ENCODE data around the gene ECPAS.
"Not testable (repeated sequence)": the region's sequence is repeated elsewhere in the genome, so short reads cannot be mapped to it uniquely, and the experiment has no call there.

The ECPAS gene, protein sequence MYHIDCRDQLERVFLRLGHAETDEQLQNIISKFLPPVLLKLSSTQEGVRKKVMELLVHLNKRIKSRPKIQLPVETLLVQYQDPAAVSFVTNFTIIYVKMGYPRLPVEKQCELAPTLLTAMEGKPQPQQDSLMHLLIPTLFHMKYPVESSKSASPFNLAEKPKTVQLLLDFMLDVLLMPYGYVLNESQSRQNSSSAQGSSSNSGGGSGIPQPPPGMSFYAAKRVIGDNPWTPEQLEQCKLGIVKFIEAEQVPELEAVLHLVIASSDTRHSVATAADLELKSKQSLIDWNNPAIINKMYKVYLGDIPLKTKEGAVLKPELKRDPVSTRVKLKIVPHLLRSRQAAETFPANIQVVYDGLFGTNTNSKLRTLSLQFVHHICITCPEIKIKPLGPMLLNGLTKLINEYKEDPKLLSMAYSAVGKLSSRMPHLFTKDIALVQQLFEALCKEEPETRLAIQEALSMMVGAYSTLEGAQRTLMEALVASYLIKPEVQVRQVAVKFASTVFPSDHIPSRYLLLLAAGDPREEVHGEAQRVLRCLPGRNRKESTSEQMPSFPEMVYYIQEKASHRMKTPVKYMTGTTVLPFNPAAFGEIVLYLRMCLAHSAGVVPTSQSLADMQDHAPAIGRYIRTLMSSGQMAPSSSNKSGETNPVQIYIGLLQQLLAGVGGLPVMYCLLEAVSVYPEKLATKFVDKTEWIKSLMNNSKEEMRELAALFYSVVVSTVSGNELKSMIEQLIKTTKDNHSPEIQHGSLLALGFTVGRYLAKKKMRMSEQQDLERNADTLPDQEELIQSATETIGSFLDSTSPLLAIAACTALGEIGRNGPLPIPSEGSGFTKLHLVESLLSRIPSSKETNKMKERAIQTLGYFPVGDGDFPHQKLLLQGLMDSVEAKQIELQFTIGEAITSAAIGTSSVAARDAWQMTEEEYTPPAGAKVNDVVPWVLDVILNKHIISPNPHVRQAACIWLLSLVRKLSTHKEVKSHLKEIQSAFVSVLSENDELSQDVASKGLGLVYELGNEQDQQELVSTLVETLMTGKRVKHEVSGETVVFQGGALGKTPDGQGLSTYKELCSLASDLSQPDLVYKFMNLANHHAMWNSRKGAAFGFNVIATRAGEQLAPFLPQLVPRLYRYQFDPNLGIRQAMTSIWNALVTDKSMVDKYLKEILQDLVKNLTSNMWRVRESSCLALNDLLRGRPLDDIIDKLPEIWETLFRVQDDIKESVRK (N-terminal part only)

DNA sequence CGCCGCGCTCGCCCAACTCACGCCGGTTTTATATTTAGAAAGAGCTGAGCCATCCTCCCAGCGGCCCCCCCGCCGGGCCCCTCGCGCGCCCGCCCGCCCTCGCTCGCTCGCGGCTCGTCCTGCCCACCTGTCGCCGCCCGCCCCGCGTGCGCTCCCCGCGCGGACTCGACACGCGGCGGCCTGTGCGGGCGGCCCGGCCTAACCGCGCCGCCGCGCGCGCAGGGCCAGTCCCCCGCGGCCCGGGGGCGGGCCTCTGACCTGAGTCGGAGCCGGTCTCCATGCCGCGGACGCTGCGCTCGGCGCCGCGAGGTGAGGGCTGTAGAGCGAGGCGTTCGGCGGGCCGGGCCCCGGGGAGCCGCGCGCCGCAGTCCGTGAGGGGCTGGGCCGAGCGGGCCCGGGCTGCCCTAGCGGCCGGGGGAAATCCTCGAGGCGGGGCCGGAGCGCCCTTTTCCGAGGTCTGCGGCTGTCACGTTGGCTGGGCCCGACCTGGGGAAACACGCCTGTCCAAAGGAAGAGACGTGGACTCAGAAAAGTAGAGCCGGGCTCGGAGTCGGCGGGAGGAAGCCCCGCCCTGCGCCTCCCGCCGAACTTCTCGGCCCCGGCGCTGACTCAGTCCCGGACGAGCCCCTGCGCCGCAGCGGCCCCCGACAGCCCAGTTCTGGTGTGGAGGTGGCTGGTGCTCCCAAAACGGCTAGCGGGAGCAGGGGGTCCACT lies at the start of gene ECPAS:
Gene ECPAS, minus strand, starts transcription at position 526 of the 714 bp plus-strand sequence. CDS start 11,465 bp downstream, outside the sequence.
- peak; percentile 55 for DNase-seq (ENCODE audit: low spot score)

DNA sequence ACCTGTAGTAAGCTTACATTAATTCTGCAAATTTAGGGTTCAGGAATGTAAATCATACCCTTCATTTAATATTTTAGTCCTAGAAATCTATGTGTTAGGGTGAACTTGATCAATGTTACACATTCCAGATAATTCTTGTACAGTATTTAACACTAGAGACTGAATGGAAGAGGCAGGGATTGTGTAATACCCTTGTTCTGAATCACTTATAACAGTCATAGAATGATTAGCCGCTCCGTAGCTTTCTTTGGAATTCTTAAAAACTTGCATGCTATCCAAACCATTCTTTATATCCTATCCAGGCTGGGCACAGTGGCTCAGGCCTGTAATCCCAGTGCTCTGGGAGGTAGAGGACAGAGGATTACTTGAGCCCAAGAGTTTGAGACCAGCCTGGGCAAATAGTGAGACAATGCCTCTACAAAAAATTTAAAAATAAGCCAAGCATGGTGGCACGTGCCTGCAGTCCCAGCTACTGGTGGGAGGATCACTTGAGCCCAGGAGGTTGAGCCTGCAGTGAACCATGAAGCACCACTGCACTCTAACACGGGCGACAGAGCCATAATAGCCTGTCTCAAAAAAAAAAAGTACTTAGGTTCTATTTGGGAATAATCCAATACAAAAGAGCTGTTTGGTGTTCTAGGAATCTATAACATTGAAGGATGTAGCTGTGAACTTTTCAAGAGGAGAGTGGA lies 49.1 kb upstream of the ECPAS start:
- DNase-seq (ENCODE audit: low spot score), result no peak

DNA sequence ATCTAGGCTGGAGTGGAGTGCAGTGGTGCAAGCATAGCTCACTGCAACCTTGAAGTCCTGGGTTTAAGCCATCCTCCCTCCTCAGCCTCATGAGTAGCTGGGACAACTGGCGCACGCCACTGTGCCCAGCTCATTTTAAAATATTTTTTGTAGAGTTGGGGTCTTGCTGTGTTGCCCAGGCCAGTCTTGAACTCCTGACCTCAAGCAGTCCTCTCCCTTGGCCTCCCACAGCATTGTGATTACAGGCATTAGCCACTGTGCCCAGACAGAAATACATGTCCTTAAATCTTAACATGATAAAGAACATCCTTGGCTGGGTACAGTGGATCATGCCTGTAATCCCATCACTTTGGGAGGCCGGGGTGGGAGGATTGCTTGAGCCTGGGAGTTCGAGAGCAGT lies 47.5 kb upstream of the ECPAS start:
- no peak for DNase-seq (ENCODE audit: low spot score)

DNA sequence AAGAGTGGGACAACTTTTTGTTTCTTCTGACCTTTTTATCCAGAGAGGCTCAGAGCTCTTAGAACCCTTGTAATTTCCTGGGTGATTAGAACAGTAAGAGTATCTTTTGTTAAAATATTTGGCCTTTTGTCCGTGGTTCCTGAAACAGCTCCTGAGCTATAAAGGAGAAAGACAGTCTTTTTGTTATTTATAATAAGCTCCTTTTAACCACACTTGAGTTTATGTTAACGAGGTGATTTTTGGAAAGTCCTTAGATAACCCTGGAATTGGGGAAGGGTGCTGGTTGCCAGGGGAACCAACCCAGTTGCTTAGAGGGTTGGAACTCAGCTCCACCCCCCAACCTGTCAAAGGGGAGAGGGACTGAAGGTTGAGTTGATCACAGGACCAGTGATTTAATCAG lies 45.6 kb upstream of the ECPAS start:
- DNase-seq (ENCODE audit: low spot score), result no peak

DNA sequence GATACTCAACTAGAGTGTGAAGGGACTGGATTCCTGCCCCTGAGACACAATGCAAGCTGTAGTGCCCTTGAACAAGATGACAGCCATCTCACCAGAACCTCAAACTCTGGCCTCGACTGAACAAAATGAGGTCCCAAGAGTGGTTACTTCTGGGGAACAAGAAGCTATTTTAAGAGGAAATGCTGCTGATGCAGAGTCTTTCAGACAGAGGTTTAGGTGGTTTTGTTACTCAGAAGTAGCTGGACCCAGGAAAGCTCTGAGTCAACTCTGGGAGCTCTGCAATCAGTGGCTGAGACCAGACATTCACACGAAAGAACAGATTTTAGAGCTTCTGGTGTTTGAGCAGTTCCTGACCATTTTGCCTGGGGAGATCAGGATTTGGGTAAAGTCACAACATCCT lies 43.2 kb upstream of the ECPAS start:
- DNase-seq (ENCODE audit: low spot score), result no peak

DNA sequence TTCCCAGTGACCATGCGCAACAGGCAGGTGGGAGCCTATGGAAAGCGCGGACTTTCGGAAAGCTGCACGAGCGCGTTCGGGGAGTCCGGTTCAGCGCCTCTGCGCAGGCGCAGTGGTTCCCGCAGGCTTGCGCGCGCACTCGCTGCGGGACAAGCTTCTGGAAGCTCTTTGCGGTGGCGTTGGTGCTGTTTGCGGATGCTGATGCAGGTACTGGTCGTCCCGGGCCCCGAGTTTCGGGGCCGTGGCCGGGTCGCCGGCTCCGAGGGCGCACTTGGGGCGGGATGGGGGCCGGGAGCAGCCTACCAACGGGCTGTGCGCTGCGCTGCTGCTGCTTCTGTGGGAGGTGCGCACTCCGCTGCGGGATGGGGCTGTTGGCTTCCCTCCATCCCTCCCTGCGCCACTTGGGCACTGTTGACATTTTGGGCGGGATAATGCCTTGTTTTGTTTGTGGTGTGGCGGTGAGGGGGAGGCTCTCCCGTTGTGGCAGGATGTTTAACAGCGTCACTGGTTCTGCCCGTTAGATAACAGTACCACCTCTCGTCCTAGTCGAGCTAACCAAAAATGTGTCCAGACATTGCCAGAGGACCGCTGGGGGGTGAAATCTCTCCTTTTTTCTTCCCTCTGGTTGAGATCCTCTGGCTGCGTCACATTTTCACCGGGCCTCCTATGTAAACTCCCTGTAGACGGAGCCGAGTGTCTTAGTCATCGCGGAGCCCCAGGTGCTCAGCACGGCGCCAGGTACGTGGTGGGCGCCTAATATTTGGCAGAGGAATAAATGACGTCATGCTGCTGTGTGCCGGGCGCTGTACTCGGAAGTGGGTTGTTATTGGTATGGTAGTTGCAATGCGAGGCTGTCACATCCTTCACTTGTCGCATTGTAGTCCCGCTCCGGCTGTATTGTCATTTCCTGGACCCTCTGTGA lies 41.1 kb upstream of the ECPAS start, which contains the start of gene ZNF483:
Gene ZNF483, plus strand, starts transcription at position 124 of the 922 bp plus-strand sequence. CDS start 2,217 bp downstream, outside the sequence.
- DNase-seq (ENCODE audit: low spot score), result peak; percentile 83

DNA sequence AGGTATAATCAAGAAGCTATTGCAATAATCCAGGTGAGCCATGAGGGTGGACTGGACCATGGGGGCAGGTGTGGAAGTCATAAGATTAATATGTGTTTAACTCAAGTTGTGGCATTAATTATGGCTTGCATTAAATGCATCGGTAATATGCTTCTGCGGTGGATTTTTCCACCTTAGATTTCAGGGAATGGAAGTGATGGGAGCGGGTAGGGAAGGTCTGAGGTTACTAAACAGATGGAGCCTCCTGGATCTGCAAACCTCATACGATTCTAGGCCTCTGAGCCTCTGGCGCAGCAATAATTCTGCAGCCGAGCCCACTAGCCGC lies 40.5 kb upstream of the ECPAS start:
- no peak for DNase-seq (ENCODE audit: low spot score)

DNA sequence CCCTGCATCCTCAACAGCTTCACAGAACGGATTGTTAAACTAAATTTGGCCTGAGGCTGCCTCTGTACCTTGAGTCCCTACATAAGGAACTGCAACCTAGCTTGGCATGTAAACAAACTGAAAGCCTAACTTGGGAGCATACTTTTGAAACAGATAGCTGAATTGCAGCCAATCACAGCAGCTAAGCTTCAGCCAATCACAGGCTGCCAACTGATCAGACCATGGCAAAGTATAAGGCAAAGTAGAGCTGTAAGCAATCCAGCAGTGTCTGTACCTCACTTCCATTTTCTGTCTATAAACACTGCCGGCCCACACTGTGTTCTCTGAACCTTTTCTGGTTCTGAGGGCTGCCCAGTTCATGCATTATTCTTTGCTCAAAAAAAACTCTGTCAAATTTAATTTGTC lies 31.9 kb upstream of the ECPAS start:
- DNase-seq (ENCODE audit: low spot score), result no peak

DNA sequence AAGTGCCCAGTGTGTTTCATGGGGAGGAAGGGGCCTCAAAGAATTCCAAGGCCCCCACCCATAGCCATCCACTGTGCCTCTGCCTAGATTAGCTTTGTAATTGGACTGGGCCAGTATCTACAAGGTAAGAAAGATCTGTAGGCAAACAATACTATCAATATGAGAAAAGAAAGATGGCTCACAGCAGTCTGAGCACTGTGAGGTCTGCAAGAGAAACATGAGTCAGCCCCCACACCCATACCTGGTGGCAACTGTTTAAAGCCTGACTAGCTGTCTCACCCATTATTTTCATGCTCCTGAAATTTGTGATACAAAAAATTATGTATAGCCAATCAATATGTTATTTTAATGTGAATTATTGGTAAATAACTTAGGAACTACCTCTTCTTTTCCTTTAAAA lies 30.8 kb upstream of the ECPAS start:
- no peak for DNase-seq (ENCODE audit: low spot score)

DNA sequence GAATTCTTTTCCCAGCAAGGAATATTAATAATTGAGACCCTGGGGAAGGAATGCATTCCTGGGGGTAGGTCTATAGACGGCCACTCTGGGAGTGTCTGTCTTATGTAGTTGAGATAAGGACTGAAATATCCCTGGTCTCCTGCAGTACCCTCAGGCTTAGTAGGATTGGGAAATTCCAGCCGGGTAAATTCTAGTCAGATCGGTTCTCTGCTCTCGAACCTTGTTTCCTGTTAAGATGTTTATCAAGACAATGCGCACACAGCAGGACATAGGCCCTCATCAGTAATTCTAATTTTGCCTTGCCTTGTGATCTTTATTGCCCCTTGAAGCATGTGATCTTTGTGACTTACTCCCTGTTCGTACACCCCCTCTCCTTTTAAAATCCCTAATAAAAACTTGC lies 27.4 kb upstream of the ECPAS start:
- DNase-seq (ENCODE audit: low spot score), result not testable (repeated sequence)

DNA sequence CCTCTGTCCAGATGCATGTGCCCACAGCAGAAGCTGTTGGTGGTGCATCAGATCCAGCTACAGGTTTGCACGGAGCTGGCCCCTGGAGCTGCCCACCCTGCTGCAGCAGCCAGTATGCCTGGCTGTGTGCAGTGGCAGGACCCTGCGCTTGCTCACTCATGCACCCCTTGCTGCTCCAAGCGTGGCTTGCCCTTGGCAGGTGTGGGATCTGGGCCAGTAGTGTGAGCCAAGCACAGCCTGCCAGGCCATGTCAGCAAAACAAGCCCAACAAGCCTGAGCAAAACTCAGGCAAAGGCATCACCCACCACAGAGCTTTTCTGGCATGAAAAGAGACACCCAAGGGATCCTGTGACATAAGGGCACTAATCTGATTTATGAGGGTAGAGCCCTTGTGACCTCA lies 18.3 kb upstream of the ECPAS start:
- no peak for DNase-seq (ENCODE audit: low spot score)

DNA sequence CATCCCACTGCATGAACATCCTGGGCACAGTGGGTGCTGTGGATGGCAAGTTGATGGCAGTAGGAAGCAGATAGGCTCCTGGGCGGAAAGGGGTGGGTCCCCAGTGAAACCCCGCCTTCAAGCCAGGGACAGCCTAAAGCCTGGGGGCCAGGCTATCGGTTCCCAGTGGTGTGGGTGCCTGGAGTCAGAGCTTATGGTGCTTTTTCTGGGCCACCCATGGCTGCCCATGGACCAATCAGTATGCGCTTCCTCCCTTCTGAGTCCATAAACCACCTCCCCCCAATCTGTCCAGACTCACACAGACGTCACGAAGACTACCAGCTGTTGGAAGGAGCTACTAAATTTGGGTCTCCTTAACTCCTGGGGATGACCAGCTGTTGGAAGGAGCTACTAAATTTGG lies 17.5 kb upstream of the ECPAS start:
- no peak for DNase-seq (ENCODE audit: low spot score)

DNA sequence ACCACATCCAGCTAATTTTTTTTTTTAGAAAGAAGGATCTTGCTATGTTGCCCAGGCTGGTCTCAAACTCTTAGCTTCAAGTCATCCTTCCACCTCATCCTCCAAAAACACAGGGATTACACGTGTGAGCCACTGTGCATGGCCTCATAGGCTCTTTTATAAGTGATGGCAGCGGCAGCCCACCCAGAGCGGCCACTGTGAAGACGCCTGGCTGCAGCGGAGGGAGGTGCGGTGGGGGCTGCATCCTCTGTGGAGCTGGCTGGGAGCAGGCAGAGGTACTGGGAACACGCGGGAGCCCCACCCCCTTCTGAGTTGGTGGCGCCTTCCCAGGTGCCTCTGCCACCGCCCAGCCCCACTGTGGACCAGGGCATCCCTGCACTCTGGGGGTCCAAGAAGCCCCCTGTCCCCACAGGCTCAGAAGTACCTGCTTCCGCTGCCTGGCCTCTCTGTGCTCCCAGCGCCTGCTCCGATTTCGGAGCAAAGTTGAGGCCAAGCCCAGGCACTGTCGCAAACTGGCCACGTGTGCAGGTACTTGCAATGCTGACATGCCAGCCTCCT lies 16.9 kb upstream of the ECPAS start:
- DNase-seq (ENCODE audit: low spot score), result no peak

DNA sequence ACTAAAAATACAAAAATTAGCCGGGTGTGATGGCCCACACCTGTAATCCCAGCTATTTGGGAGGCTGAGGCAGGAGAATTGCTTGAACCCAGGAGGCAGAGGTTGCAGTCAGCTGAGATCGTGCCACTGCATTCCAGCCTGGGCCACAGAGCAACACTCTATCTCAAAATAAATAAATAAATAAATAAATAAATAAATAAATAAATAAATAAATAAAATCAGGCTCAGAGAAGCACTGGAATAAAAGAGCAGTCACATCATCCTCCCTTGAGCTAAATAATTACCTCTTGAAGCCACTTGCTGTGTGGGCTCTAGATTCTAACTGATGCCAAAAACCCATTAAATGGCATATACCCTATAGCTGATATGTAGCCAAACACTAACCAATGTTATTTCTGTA lies 13.0 kb upstream of the ECPAS start:
- DNase-seq (ENCODE audit: low spot score), result not testable (repeated sequence)

DNA sequence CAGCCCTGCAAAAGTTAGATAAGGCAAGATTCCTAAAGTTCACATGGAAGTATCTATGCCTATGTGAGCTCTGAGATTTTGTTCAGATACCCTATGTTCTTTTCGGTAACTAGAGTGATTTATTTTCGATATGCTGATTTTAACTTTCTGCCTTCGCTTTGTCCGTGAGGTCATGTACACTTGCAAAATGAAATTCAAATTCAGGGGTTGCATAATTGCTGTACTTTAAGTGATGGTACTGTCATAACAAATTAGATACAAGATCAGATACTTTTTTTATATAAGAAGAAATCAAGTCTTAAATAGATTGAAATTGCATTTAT lies 350 bp upstream of the ECPAS start:
- DNase-seq (ENCODE audit: low spot score), result no peak

DNA sequence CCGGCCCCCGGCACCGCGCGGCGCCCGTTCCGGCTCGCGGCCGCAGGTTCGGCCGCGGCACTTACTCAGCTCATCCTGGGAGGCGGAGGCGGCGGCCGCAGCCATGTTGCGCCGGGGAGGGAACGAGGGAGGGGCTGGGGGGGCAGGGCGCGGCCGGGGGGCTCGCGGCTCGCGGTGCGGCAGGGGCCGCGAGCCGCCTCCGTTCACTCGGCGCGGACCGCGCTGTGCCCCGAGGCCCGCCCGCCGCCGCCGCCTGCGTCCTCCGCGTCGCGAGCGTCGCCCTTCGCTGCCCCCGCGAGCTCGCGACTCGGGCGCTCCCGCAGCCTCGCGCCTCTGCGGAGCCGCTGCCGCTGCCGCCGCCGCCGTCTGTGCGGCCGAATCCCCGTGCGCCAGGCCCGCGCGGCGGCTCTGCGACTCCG lies 735 bp downstream of the ECPAS start:
- DNase-seq (ENCODE audit: low spot score), result peak; percentile 48

DNA sequence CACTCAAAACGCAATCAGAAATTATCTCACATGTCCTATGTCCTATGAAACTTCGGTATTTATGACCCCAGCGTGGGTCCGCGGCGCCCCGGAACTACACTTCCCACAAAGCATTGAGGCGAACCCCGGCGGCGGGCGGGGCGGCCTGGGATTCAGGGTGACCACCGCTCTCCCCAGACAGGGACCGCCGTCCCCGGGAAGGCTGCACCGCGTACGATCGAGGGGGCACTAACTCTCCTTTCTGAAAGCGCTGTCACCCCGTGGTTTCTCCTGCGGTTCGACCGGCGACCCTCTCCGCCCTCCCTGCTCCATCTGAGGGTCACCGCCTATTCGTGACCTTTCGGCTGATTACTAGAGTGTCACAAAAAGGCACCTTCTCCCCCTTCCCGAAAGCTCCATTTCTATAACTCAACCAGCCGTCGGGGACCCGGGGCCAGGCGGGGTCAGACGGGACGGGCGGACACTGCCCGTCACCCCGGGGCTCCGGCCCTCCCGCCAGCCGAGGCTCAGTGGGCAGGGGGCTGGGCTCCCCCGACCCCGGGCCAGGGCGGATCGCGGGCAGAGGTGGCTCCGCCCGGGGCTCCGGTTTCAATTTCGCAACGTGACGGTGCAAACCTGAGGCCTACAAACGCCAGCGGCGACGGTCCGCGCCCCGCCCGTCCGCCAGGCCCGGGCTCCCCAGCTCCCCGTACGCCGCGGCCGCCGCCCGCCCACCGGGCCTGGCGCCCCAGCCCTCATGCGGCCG lies 1.3 kb downstream of the ECPAS start:
- peak; percentile 68 for DNase-seq (ENCODE audit: low spot score)

DNA sequence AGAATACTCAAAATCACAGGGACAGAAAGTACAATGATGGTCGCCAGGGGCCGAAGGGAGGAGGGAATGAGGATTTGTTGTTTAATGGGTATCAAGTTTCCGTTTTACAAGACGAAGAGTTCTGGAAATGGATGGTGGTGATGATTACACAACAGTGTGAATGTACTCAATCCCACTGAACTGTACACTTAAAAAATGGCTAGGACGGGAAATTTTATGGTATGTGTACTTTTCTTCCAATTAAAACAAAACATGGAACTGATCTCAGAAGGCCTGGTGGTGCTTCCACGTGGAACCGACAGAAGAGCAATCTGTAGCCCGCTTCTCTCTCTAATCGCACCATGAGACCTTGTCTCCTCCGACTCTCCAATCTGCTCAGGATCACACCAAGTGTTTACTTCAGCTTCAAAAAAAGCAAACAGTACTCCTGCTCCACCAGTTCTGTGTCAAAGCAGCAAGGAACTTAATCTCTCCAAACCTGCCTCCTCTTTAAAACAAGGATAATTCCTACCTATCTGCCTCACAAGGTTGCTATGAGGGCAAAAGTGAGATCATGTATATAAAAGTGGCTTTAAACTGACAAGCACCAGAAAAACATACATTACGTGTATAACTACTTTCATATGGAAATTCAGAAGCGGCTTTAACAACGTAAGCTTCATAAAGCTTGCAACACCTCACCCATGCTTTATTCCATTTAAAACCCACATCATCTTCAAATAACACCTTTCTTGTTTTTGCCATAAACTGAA lies 2.1 kb downstream of the ECPAS start:
- no peak for DNase-seq (ENCODE audit: low spot score)

All from globus pallidus (tissue), 1 donor.